ENCODE results near the gene DLL4.
"Not testable (repeated sequence)": the region's sequence is repeated elsewhere in the genome, so short reads cannot be mapped to it uniquely, and the experiment has no call there.

Gene DLL4

GRCh38 chr15:40958723-40959122, 29.6 kb downstream of the DLL4 start:
- no peak for DNase-seq (ENCODE audit: low read depth)

GRCh38 chr15:40959331-40960141, 30.4 kb downstream of the DLL4 start:
- DNase-seq (ENCODE audit: low read depth), result no peak

GRCh38 chr15:40960151-40960885, 31.2 kb downstream of the DLL4 start:
- no peak for DNase-seq (ENCODE audit: low read depth)

- DNase-seq (ENCODE audit: low read depth), result no peak
Measured at GRCh38 chr15:40960925-40961324, 31.8 kb downstream of the DLL4 start.

GRCh38 chr15:40961740-40962139, 32.6 kb downstream of the DLL4 start:
- not testable (repeated sequence) for DNase-seq (ENCODE audit: low read depth)

- DNase-seq (ENCODE audit: low read depth), result not testable (repeated sequence)
Measured at GRCh38 chr15:40962317-40962716, 33.2 kb downstream of the DLL4 start.

- no peak for DNase-seq (ENCODE audit: low read depth)
Measured at GRCh38 chr15:40963201-40963600, 34.1 kb downstream of the DLL4 start.

- DNase-seq (ENCODE audit: low read depth), result no peak
Measured at GRCh38 chr15:40964006-40964405, 34.9 kb downstream of the DLL4 start.

GRCh38 chr15:40964634-40965033, 35.5 kb downstream of the DLL4 start:
- no peak for DNase-seq (ENCODE audit: low read depth)

GRCh38 chr15:40968290-40969085, 39.3 kb downstream of the DLL4 start:
- no peak for DNase-seq (ENCODE audit: low read depth)

- DNase-seq (ENCODE audit: low read depth), result no peak
Measured at GRCh38 chr15:40969363-40969762, 40.2 kb downstream of the DLL4 start.

- DNase-seq (ENCODE audit: low read depth), result no peak
Measured at GRCh38 chr15:40974879-40975278, 45.7 kb downstream of the DLL4 start.

GRCh38 chr15:40976819-40977218, 47.7 kb downstream of the DLL4 start:
- DNase-seq (ENCODE audit: low read depth), result no peak

GRCh38 chr15:40978141-40978540, 49.0 kb downstream of the DLL4 start:
- DNase-seq (ENCODE audit: low read depth), result no peak

GRCh38 chr15:40978562-40978961, 49.4 kb downstream of the DLL4 start:
- DNase-seq (ENCODE audit: low read depth), result no peak

GRCh38 chr15:40981186-40981585, 52.0 kb downstream of the DLL4 start:
- DNase-seq (ENCODE audit: low read depth), result no peak

GRCh38 chr15:40982855-40983254, 53.7 kb downstream of the DLL4 start:
- DNase-seq (ENCODE audit: low read depth), result no peak

GRCh38 chr15:40984406-40984805, 55.3 kb downstream of the DLL4 start:
- no peak for DNase-seq (ENCODE audit: low read depth)

GRCh38 chr15:40984964-40985363, 55.8 kb downstream of the DLL4 start:
- no peak for DNase-seq (ENCODE audit: low read depth)

GRCh38 chr15:40985541-40986330, 56.6 kb downstream of the DLL4 start:
- DNase-seq (ENCODE audit: low read depth), result no peak

GRCh38 chr15:40986820-40987219, 57.7 kb downstream of the DLL4 start:
- no peak for DNase-seq (ENCODE audit: low read depth)

- no peak for DNase-seq (ENCODE audit: low read depth)
Measured at GRCh38 chr15:40988156-40988555, 59.0 kb downstream of the DLL4 start.

All from activated T-helper 9 cell treated with anti-CD3 and anti-CD28 coated beads, Interleukin-2, amount 50 U/mL, for 16 hours (primary cell).